Suprapubic skin (tissue), 4 donors: Measurements from ENCODE around the gene DBH. TPM values are rescaled to one million over a fixed set of nuclear protein-coding genes. Genes with fewer than 3 reads are reported as not detected.

ENCODE experiments used
- DNase-seq, 2 donors: peaks; one replicate each; pipeline ENCODE4 v3.0.0-alpha.2; 2019; ENCODE audit warnings: low spot score in 2 of 2
- H3K27ac ChIP-seq: fragments of 200-600 bp; sonication (generic); one replicate; pipeline ENCODE4 v1.5.1; 2019
- H3K27me3 ChIP-seq: fragments of 200-600 bp; sonication (generic); one replicate; pipeline ENCODE4 v1.5.1; 2019
- H3K36me3 ChIP-seq: fragments of 200-600 bp; sonication (generic); one replicate; pipeline ENCODE4 v1.5.1; 2019
- H3K4me1 ChIP-seq: fragments of 200-600 bp; sonication (generic); one replicate; pipeline ENCODE4 v1.5.1; 2019
- H3K4me3 ChIP-seq: fragments of 200-600 bp; sonication (generic); one replicate; pipeline ENCODE4 v1.5.1; 2019; ENCODE audit warnings: mild to moderate bottlenecking
- H3K9me3 ChIP-seq: fragments of 200-600 bp; sonication (generic); one replicate; pipeline ENCODE4 v1.5.1; 2019
- EP300 ChIP-seq: sonication (generic); formaldehyde crosslinking; IDR thresholded peaks from one replicate; pipeline ENCODE4 v1.6.1; 2017; ENCODE audit warnings: antibody characterized with exemption
- POLR2A ChIP-seq, 2 donors: fragments of 450-650 bp; IDR thresholded peaks; one replicate each; pipeline ENCODE4 v1.6.1; 2017; ENCODE audit warnings: antibody characterized with exemption in 2 of 2, mild to moderate bottlenecking in 2 of 2, moderate library complexity in 2 of 2
- POLR2AphosphoS5 ChIP-seq, 3 donors: sonication (generic); formaldehyde crosslinking; IDR thresholded peaks; one replicate each; pipeline ENCODE4 v1.6.1; 2017; ENCODE audit warnings: antibody characterized with exemption in 3 of 3
- WGBS: methylation state at CpG from one replicate; pipeline ENCODE4 v1.1.5; 2018; 5-methylcytosine and 5-hydroxymethylcytosine counted together
- total RNA-seq, 4 donors: library from RNA; depleted of rRNA; stranded (reverse); fragments of >200 nt; gene quantifications; one replicate each; pipeline ENCODE4 v1.1.0, GENCODE V29; 2016
- TF ChIP-seq, protein P1 (sequence below), 2 donors: fragments of 200-600 bp in 1 of 2; fragments of 450-650 bp in 1 of 2; sonication (generic) in 1 of 2; IDR thresholded peaks; one replicate each; pipeline ENCODE4 v1.5.1; 2016 to 2019; ENCODE audit warnings: antibody characterized with exemption in 2 of 2, mild to moderate bottlenecking in 1 of 2, moderate library complexity in 1 of 2

DBH gene
- total RNA-seq, 4 donors from 2014 or later = not detected

DNA sequence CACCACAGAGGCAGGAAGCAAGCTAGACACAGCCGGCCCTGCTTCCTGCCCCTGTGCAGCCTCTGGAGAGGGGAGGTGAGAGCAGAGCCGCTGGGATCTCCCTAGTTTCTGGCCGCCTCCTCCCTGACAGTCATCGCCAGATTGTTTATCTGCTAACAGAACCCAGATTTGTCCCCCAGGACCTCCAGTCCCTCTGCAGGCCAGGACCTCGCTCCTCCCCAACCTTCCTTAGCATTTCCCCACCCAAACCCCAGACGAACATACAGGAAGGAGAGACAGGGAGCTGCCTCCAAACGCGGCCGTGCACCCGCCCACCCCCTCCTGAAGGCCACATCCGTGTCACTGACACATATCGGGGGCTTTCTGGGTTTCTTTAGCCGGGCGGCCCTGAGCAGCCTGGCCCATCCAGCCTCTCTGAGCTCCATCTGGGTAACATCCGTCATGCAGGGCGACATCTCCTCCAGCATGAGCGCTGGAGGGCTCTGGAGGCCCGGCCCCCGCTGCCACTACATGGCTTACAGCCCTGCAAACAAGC, 47.5 kb downstream of the DBH start:
- Histone ChIP-seq H3K27me3 (no peaks in the 10 kb centered on the region), H3K4me3 (no peak overlapping the region), H3K36me3 (no peaks in the 10 kb centered on the region), H3K4me1 (peaks cover 16% of the 10 kb centered on the region), H3K9me3 (no peaks in the 10 kb centered on the region), H3K27ac (no peak overlapping the region)
- no peak for DNase-seq
- TF ChIP-seq, protein P1, sequence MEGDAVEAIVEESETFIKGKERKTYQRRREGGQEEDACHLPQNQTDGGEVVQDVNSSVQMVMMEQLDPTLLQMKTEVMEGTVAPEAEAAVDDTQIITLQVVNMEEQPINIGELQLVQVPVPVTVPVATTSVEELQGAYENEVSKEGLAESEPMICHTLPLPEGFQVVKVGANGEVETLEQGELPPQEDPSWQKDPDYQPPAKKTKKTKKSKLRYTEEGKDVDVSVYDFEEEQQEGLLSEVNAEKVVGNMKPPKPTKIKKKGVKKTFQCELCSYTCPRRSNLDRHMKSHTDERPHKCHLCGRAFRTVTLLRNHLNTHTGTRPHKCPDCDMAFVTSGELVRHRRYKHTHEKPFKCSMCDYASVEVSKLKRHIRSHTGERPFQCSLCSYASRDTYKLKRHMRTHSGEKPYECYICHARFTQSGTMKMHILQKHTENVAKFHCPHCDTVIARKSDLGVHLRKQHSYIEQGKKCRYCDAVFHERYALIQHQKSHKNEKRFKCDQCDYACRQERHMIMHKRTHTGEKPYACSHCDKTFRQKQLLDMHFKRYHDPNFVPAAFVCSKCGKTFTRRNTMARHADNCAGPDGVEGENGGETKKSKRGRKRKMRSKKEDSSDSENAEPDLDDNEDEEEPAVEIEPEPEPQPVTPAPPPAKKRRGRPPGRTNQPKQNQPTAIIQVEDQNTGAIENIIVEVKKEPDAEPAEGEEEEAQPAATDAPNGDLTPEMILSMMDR (IDR thresholded peaks at IDR 0.05) = no peak
- TF ChIP-seq POLR2A (IDR thresholded peaks at IDR 0.05) (no peak), POLR2AphosphoS5 (IDR thresholded peaks at IDR 0.05) (no peak), EP300 (no peak)
- 50% methylated on average over 10 of the region's 19 CpGs for WGBS

DNA sequence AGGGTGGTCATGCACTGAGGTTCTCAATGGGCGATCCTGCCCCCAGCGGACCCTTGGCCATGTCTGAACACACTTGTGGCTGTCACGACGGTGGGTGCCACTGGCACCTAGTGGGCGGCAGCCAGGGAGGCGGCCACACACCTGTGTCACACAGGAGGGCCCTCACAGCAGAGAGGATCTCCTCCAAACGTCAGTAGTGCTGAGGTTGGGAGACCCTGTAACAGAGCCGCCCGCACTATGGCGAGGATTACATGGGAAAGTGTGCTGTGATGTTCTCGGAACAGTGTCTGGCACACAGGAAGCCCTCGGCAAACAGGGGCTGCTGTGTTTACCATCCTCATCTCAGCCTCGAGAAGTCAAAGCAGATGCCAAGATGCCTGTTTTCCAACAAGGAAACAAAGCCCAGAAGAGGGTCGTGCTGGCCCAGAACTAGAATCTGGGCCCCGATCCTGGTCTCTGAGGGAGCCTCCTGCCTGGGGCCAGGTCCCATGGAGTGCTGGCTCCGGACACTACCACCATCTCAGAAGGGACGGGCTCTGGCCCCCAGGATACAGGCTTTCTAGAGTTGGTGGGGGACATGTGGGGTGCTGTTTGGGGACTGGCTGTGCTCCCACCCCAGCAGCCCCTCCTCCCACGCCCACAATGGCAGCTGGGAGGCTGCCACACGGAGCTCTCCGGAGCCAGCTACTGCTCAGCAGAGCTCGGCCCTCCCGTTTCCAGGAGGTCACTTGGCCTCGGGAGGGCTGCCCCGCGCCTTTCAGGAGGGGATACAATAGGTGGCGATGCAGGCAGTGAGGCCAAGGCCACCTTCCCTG, 48.2 kb downstream of the DBH start:
- Histone ChIP-seq H3K36me3 (no peaks in the 10 kb centered on the region), H3K4me1 (peaks cover 16% of the 10 kb centered on the region), H3K4me3 (no peak overlapping the region), H3K9me3 (no peaks in the 10 kb centered on the region), H3K27me3 (no peaks in the 10 kb centered on the region), H3K27ac (no peak overlapping the region)
- DNase-seq = no peak
- no peak for TF ChIP-seq EP300
- TF ChIP-seq, protein P1 (IDR thresholded peaks at IDR 0.05) = no peak
- no peak for TF ChIP-seq POLR2AphosphoS5 (IDR thresholded peaks at IDR 0.05)
- TF ChIP-seq POLR2A (IDR thresholded peaks at IDR 0.05) = no peak
- 64% methylated on average over 16 of the region's 26 CpGs for WGBS

- no peak for DNase-seq
- no peak overlapping the region for H3K4me3 ChIP-seq
- H3K9me3 ChIP-seq = no peaks in the 10 kb centered on the region
- no peaks in the 10 kb centered on the region for H3K36me3 ChIP-seq
- no peaks in the 10 kb centered on the region for H3K27me3 ChIP-seq
- TF ChIP-seq POLR2AphosphoS5 (IDR thresholded peaks at IDR 0.05) (no peak), POLR2A (IDR thresholded peaks at IDR 0.05) (no peak), EP300 (no peak)
- TF ChIP-seq, protein P1 (IDR thresholded peaks at IDR 0.05) = no peak
- H3K27ac ChIP-seq = no peak overlapping the region
- peaks cover 16% of the 10 kb centered on the region for H3K4me1 ChIP-seq
- 69% methylated on average over 17 of the region's 17 CpGs for WGBS
Measured at GRCh38 chr9:133684936-133685361, 48.8 kb downstream of the DBH start.

- Histone ChIP-seq H3K4me1 (peaks cover 16% of the 10 kb centered on the region), H3K9me3 (no peaks in the 10 kb centered on the region), H3K27ac (no peak overlapping the region), H3K4me3 (no peak overlapping the region), H3K36me3 (no peaks in the 10 kb centered on the region), H3K27me3 (no peaks in the 10 kb centered on the region)
- 89% methylated on average over 15 of the region's 18 CpGs for WGBS
- no peak for DNase-seq
- TF ChIP-seq POLR2A (IDR thresholded peaks at IDR 0.05) = no peak
- no peak for TF ChIP-seq POLR2AphosphoS5 (IDR thresholded peaks at IDR 0.05)
- TF ChIP-seq, protein P1 (IDR thresholded peaks at IDR 0.05) = no peak
- no peak for TF ChIP-seq EP300
Measured at GRCh38 chr9:133685653-133686609, 49.8 kb downstream of the DBH start.
